ENCODE data around the gene BBOX1.
"Not testable (repeated sequence)": the region's sequence is repeated elsewhere in the genome, so short reads cannot be mapped to it uniquely, and the experiment has no call there.

Gene BBOX1, protein sequence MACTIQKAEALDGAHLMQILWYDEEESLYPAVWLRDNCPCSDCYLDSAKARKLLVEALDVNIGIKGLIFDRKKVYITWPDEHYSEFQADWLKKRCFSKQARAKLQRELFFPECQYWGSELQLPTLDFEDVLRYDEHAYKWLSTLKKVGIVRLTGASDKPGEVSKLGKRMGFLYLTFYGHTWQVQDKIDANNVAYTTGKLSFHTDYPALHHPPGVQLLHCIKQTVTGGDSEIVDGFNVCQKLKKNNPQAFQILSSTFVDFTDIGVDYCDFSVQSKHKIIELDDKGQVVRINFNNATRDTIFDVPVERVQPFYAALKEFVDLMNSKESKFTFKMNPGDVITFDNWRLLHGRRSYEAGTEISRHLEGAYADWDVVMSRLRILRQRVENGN

DNA sequence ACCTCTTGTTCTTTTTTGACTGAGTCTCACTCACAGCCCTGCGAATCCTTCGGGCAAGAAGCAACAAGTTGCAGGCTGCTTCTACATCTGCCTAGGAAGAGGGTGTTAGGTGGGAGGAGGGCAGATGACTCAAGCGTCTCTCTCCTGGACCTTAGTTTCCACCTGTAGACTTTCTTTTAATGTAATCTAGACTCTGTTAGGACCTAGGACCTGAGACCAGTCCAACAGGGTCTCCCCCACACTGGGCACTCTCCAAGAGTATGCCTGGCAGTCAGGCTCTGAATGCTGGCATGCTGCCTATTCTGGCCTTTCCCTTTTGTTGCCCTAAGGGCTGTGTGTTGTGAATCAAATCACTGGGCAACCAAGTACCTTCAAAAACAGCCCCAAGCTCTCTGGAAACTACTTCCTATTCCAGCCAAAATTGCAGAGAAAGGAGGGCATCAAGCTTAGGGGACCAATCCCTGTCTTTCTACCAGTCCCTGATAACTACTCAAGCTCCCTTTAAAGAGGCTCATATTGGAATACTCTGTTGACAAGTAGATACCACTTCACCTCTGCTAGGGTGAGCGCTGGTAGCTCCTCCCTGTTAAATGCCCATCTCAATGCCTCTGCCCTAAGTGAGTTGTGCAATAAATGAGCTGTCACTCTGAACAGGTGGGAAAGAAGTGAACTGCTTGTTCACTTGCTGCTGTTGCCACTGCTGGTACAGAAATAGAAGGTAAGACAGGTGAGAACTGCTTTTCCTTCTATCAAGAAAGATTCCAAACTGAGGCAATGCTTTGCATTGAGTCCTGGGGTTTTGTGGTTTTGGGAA, at the start of gene BBOX1:
BBOX1 (plus strand) TSS at position 514 of the 814 bp plus-strand sequence. CDS start 14,616 bp downstream, outside the sequence.
- in situ Hi-C loops (cut with MboI; ENCODE audit: low pct_unique_long_range_greater_than_20kb, low sequenced_read_pairs) = no loop called here
- no peak for DNase-seq

DNA sequence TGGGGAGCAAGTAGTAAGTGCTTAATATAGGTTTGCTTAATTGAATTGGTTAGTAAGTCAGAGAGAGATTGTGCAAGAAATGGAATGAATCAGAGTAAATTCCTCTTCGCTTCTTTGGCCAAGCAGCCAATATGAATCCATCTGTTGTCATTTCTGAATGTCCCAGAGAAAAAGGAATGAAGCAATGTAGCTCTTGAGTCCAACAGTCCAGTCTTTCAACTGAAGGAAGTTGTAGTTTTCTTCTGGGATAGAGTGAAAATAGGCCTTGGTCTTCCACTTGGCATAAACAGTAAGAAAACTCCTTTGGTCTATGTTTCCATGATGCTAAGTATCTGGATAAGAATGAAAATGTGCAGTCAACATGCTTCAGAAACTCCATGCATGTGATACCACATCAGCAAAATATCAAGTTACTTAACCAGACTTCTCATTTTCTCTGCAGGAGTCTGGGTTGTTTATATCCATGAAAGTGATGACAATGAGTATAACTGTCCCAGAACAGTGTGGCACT, 48.5 kb upstream of the BBOX1 start:
- in situ Hi-C loops (cut with MboI; ENCODE audit: low pct_unique_long_range_greater_than_20kb, low sequenced_read_pairs) = no loop called here

DNA sequence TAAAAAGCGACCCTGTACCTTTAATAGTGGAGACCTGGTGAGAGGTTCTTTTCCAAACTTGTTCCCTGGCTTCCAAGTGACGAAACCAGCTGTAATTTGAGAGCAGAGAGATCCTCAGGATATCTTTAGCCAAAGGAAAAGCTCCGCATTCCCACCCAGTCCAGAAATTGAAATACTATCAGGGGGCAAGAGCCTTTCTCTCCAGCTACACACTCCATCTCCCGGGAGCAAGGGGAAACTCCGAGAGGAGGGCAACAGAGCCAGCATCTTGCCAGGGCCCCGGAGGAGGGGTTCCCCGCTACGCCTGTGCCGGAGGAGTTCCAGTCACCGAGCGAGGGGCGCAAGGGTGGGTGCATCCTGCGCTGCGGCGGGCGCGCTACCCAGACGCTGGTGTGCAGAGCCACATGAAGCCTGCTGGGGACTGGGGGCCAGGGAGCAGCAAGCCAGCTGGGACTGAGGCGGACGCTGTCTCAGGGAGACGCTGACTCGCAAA, 46.6 kb upstream of the BBOX1 start, which contains the start of gene FIBIN:
FIBIN (plus strand) TSS at position 148 of the 493 bp plus-strand sequence. CDS start 415 bp downstream, outside the sequence.
- in situ Hi-C loops (cut with MboI; ENCODE audit: low pct_unique_long_range_greater_than_20kb, low sequenced_read_pairs) = no loop called here
- no peak for DNase-seq

More for the DNA sequence above, 48.5 kb upstream of the BBOX1 start:
- no peak for DNase-seq

DNA sequence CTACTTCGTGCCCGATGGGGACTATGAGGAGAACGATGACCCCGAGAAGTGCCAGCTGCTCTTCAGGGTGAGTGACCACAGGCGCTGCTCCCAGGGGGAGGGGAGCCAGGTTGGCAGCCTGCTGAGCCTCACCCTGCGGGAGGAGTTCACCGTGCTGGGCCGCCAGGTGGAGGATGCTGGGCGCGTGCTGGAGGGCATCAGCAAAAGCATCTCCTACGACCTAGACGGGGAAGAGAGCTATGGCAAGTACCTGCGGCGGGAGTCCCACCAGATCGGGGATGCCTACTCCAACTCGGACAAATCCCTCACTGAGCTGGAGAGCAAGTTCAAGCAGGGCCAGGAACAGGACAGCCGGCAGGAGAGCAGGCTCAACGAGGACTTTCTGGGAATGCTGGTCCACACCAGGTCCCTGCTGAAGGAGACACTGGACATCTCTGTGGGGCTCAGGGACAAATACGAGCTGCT, 46.0 kb upstream of the BBOX1 start:
- in situ Hi-C loops (cut with MboI; ENCODE audit: low pct_unique_long_range_greater_than_20kb, low sequenced_read_pairs) = no loop called here
- DNase-seq = no peak

DNA sequence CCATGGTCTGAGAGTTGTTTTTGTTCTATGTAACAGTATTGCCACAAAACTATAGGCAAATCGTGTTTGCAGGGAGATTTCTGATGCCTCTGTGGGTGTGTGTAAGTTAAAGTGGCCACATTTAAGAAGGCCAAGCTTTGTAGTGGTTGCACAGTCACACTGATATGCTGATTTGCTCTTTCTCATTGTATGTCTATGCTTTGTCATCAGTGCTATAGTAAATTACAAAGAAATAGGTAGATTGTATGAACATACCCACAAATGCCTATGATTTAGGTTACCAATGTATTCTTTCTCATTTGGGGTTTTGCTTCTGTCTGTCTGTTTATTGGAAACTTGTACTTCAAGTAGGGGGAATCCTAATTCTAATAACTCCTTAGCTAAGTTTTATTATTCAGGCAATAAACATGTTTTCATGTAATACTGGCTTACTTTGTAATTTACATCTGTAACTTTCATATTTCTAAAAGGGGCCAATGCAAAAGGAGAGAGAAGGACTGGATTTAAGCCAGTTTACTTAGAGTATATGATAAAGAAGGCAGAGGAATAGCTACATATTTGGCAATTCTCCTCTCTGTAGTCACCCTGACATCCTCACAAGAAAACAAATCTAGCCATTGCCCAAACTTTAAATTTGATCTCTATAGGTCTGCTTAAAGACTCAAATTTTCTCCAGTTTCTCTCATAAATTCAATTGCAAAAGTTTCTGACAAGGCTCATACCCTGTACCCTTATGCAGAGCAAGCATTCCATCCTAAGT, 44.7 kb upstream of the BBOX1 start:
- in situ Hi-C loops (cut with MboI; ENCODE audit: low pct_unique_long_range_greater_than_20kb, low sequenced_read_pairs) = no loop called here

DNA sequence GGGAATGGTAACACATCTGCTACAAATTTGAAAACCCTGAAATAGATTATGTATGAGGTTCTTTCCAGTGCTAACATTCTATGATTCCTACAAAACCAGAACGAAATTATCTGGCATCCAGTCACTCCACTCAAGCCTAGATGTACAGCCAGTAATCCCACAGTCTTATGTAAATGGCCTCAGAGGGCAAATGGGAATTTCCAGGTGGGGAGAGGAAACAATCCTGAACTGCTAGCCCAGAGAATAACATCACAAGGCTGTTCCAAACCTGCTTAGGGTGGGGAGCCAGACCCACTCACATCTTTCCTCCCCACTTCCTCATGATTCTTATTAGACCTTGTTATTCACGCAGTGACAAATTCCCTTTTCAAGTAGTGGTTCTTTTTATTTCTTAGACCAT, 43.2 kb upstream of the BBOX1 start:
- in situ Hi-C loops (cut with MboI; ENCODE audit: low pct_unique_long_range_greater_than_20kb, low sequenced_read_pairs) = no loop called here
- DNase-seq = no peak

More for the DNA sequence above, 44.7 kb upstream of the BBOX1 start:
- no peak for DNase-seq

DNA sequence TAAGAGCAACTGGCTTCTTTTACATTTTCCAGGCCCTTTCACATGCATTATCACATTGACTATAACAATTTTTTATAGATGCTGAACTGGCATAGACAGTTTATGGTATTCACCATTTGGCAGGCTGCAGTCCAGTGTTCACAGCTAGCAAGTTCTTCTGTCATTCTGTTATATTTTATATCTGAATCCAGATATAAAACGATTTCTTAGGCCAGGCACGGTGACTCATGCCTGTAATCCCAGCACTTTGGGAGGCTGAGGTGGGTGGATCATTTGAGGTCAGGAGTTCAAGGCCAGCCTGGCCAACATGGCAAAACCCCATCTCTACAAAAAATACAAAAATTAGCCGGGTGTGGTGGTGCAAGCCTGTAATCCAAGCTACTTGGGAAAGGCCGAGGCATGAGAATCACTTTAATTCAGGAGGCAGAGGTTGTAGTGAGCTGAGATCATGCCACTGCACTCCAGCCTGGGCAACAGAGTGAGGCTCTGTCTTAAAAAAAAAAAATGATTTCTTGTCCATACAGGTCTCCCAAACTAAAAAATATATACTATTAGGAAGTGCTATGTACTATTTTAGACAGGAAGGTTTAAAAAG, 39.4 kb upstream of the BBOX1 start:
- in situ Hi-C loops (cut with MboI; ENCODE audit: low pct_unique_long_range_greater_than_20kb, low sequenced_read_pairs); DNase-seq: not testable (repeated sequence)

DNA sequence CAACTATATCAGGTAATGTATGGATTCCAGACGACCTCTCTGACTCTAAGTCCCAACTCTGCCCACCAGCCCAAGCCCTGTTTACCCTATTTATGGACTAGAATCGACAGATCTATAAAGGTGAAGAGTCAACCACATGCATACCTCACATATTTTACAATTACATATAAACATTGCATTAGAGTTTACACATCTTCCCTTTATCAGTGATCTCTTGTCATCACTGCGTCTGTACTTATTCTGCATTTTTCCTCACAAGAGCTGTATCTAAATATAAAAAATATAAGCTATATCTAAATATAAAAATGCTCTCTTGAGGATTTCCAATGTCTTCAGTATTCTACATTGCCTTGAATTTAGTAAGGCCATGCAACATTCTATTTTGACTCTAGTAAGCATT, 38.2 kb upstream of the BBOX1 start:
- in situ Hi-C loops (cut with MboI; ENCODE audit: low pct_unique_long_range_greater_than_20kb, low sequenced_read_pairs) = no loop called here
- no peak for DNase-seq

DNA sequence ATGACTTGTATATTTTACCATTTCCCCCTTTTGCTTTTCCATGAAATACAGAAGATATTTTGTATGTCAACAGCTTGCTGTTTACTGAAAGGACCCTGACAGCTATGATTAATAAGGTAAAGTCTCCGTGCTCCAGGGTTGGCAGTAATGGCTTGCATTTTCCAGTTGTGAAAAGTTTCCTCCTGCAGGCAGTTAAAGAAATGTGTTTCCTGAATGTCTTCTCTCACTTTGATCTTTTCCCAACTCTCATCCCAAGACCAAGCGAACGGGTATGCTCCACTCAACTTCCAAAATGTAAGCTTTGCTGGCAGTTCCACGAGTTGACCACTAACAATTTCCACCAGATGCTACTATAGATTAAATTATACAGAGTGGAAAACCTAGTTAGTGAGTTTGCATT, 37.8 kb upstream of the BBOX1 start:
- DNase-seq = no peak
- in situ Hi-C loops (cut with MboI; ENCODE audit: low pct_unique_long_range_greater_than_20kb, low sequenced_read_pairs) = no loop called here

DNA sequence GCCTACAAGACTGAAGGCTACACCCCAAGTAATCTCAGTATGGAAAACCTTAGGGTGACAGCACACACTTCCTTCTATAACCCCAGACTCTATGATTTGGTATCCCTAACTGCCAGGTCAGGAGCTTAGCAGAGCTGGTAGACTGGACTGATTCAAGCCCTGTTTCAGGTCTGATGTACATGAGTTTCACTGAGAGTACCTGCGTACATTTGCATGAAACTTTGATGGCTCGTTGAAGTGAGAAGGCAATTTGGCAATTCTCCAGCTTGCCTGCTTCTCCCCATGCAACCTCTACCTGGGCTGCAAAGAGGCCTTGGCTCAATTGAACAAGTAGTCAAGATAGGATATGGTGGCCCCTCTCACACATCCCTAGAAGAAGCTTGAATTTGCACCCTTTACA, 36.5 kb upstream of the BBOX1 start:
- no peak for DNase-seq
- in situ Hi-C loops (cut with MboI; ENCODE audit: low pct_unique_long_range_greater_than_20kb, low sequenced_read_pairs) = no loop called here

DNA sequence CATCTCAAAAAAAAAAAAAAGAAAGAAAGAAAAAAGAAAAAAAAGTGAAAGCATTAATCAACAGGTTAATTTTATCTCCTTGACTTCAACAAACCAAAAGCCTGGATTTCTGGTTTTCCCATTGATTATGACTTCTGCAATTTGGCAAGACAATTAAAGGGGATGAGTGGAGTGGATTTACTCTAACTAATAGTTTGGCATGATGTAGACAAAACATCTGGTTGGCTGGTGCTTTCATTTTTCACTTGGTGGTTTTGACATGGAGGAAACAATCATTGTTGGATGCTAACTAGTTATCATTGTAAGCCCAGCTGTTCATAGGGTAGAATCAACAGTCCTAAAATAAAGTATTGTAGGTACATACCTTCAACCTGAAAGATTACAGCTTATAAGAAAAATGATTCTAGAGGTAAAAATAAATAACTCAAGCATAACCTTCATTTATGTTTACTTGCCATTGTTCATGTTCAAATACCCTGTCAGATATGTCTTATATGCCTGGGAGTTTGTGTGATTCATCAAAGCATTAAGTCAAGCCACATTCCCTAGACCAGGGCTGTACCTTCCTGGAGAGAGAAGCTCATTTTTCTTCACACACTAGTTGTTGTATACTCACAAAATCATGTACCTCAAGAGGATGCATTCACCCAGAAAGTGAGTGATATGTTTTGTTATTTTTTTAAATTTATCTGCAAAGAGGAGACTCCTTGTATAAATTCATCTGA, 31.6 kb upstream of the BBOX1 start:
- DNase-seq = no peak
- in situ Hi-C loops (cut with MboI; ENCODE audit: low pct_unique_long_range_greater_than_20kb, low sequenced_read_pairs) = no loop called here

DNA sequence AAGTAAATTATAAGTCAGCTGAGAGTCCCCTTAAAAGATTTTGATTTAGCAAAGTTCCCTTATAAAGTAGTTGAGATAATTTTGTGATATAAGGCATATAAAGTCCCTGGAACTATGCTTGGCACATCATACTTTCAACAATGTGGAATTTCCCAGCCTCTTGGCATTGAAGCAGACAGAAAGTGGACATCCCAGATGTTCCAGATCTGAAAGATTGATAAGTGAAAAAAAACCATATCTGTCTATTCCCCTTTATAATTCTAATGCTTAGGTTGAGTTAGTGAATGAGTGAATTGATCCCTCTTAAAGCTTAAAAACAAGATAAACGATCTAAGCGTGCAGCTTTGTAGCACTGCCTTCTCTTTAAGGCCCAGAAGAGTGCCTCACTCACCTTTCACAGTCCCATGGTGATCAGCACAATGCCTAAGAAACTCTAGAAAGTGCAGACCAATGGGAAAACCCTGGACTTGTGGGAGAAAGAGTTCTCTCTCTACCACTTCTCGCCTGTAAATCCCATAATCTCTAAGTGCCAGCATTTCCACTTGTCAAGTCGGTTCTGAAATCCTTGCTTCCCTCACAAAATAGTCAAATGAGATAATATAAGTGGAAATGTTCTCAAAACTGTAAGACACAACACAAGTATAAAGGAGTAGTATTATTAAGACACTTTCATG, 28.9 kb upstream of the BBOX1 start:
- no peak for DNase-seq
- in situ Hi-C loops (cut with MboI; ENCODE audit: low pct_unique_long_range_greater_than_20kb, low sequenced_read_pairs) = no loop called here

DNA sequence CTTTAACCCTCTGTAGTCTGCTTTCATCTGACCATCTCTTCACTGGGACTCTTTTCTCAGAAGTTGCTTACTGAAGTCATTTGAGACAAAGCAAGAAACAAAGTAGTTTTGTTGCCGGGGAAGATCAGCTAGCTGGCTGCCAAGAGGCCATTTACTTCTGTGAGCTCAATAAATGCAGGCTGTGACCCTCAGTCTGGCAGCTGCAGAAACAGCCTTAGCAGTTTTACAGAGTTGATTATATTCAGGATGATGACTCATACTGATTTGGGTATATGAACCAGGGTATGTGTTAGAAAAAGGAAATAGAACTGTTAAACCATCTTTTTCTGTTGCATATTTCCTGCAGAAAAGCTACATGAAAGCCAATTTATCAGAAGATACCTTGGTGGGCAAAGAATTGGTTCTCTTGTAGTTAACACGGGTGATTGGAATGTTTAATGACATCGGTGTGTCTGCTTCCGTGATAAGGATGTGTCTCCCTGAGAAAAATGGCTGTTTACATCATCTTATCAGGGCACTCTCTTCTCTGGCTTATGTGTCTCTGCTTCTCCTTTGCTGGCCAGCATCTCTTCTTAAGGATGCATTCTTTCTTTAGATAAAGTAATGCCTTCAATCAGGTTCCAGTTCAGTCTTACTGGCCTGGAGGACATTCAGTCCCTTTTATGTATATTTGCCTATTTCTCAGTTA, 28.2 kb upstream of the BBOX1 start:
- in situ Hi-C loops (cut with MboI; ENCODE audit: low pct_unique_long_range_greater_than_20kb, low sequenced_read_pairs) = no loop called here
- no peak for DNase-seq

DNA sequence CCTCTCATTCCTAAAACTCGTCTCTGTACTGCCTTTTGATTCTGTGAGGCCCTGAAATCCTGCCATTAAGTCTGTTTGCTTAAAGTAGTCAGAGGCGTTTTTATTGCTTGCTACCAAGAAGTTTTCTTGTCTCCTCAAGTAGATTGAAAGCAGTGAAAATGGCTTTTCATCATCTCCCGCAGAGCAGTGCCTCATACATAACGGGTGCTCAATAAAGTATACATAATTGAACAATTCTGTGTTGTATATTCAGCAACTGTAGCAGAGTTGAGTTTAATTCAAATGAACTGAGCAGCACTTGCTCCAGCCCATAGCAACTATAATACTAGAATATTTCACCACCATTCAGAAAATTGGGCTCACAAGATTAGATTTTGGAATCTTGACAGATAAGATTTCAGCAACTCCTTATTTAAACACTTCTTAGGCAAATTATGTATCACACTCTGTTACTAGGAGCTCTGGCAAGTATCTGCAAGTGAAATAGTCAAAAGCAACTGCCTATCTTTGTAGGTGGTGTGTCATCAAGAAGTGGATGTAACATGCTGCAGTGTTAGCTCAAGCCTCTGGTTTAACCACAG, 26.7 kb upstream of the BBOX1 start:
- DNase-seq = no peak
- in situ Hi-C loops (cut with MboI; ENCODE audit: low pct_unique_long_range_greater_than_20kb, low sequenced_read_pairs) = no loop called here

DNA sequence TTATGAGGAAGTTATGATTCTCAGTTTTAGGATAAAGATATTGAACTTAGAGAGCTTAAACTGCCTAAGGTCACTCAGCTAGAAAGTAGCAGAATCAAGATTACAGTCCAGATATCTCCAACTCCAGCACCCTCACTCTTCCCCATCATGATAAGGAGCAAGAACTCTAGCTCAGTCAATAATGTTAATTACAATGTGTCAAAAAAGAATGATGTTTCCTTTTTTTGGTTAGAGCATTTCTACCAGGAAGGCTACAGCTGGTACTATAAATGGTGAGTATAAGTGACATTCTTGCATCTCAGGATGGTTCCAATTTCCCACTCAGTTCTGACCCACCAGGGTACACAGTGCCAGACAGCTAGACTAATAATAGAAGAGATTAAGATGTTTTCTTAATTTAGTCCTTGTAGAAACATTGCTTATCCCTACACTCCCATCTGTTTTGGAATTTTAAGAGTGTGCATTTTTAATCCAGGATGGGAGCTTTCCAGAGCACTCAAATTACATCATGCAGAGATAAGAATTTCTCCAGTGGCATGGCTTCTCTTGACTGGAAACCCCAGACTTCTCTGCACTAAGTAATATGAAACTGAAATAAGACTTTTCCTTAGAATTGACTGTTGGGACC, 21.6 kb upstream of the BBOX1 start:
- in situ Hi-C loops (cut with MboI; ENCODE audit: low pct_unique_long_range_greater_than_20kb, low sequenced_read_pairs) = no loop called here
- DNase-seq = no peak

DNA sequence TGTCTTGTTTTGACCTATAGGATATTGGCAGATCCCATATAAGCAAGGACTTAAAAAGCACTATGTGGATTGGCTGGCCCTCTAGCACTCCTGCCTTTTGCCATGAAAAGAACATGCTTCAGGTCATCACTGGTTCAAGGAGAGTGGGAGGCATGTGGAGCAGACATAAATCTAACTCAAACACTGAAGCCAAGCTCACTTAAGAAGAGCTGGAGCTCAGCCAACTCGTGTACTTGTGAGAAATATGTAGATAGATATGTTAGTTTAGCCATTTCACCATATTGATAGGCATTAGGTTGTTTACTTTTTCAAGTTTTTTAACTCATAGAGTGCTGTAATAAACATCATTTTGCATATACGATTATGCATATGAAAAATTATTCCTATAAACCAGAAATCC, 19.9 kb upstream of the BBOX1 start:
- no peak for DNase-seq
- in situ Hi-C loops (cut with MboI; ENCODE audit: low pct_unique_long_range_greater_than_20kb, low sequenced_read_pairs) = no loop called here

All from KBM-7 (cell line).